Panc1 (cell line): ENCODE data around the gene RPS6KL1. TPM values are rescaled to one million over a fixed set of nuclear protein-coding genes. Genes with fewer than 3 reads are reported as not detected.

ENCODE experiments used
- ATAC-seq: fragments of 200-7000 bp; cut with Tn5 transposase; 2 replicates; pipeline ENCODE4 v1.9.1; 2020; ENCODE audit warnings: mild to moderate bottlenecking, moderate library complexity
- BruUV-seq: library from RNA; stranded (reverse); fragments of 400-500 nt; replicated peaks from 2 replicates; lab custom pipeline; 2021; lab: Mats Ljungman, UMichigan
- CTCF ChIA-PET: fragments of 300-600 bp; sonication (Branson Sonifier 250); formaldehyde crosslinking; loops from one replicate; lab custom pipeline; 2022; ENCODE audit warnings: antibody characterized with exemption; lab: Charles Lee
- POLR2A ChIA-PET: fragments of 300-600 bp; sonication (Branson Sonifier 250); formaldehyde crosslinking; loops from one replicate; lab custom pipeline; 2022; ENCODE audit warnings: antibody characterized with exemption; lab: Charles Lee
- DNase-seq: peaks from one replicate; pipeline ENCODE4 v3.0.0-alpha.2; 2010; ENCODE audit warnings: low read depth, low spot score
- H3K27ac ChIP-seq: 2 replicates; pipeline ENCODE4 v1.5.1; 2011; ENCODE audit warnings: mild to moderate bottlenecking, low read length, inconsistent platforms
- H3K27me3 ChIP-seq: fragments of 200-500 bp; sonication (Bioruptor generic); 2 replicates; pipeline ENCODE4 v1.6.0; 2014; ENCODE audit warnings: low read length, inconsistent platforms; ENCODE audit not compliant: control insufficient read depth, insufficient read depth
- H3K36me3 ChIP-seq: fragments of 200-500 bp; sonication (Bioruptor generic); 2 replicates; pipeline ENCODE4 v1.5.1; 2014; ENCODE audit warnings: inconsistent platforms, mild to moderate bottlenecking, low read length, moderate library complexity; ENCODE audit not compliant: control insufficient read depth, insufficient read depth
- H3K4me1 ChIP-seq: 2 replicates; pipeline ENCODE4 v1.5.1; 2011; ENCODE audit warnings: inconsistent platforms, mild to moderate bottlenecking, low read length, moderate library complexity; ENCODE audit not compliant: control insufficient read depth, insufficient read depth
- H3K4me3 ChIP-seq, 2 experiments: 2 replicates each; pipeline ENCODE4 v1.5.1; 2011 to 2012; ENCODE audit warnings: low read depth in 2 of 2, low read length in 2 of 2, mild to moderate bottlenecking in 2 of 2, inconsistent platforms in 1 of 2, moderate library complexity in 1 of 2
- H3K9me3 ChIP-seq: fragments of 200-500 bp; sonication (Bioruptor generic); 2 replicates; pipeline ENCODE4 v1.5.1; 2014; ENCODE audit warnings: low read depth, mild to moderate bottlenecking, inconsistent platforms, low read length, moderate library complexity; ENCODE audit not compliant: control insufficient read depth, insufficient read depth
- POLR2AphosphoS5 ChIP-seq: IDR thresholded peaks from 2 replicates; pipeline ENCODE4 v1.6.1; 2012; ENCODE audit warnings: mild to moderate bottlenecking, low read depth, low read length, moderate library complexity
- SIN3A ChIP-seq: IDR thresholded peaks from 2 replicates; pipeline ENCODE4 v1.6.1; 2012; ENCODE audit warnings: low read depth, mild to moderate bottlenecking, low read length, moderate library complexity, borderline replicate concordance; ENCODE audit not compliant: insufficient read depth
- TCF7L2 ChIP-seq: IDR thresholded peaks from 2 replicates; pipeline ENCODE4 v1.6.1; 2011; ENCODE audit warnings: mild to moderate bottlenecking, low read depth, low read length, inconsistent platforms
- in situ Hi-C: cut with HindIII; loops from 2 replicates; pipeline ENCODE4 v1.10.0; 2016; ENCODE audit warnings: low sequenced_read_pairs, low pct_unique_long_range_greater_than_20kb
- intact Hi-C: fragments of 100-400 bp; cut with micrococcal nuclease; formaldehyde crosslinking; loops from one replicate; pipeline ENCODE4 v1.10.0; 2022; ENCODE audit not compliant: unreplicated experiment
- total RNA-seq: library from RNA; stranded (reverse); gene quantifications from one replicate; pipeline ENCODE4 v1.2.1, GENCODE V29; 2021; ENCODE audit not compliant: unreplicated experiment
- TF ChIP-seq, protein P1 (sequence below), 2 experiments: IDR thresholded peaks; 2 replicates each; pipeline ENCODE4 v1.6.1; 2011 to 2012; ENCODE audit warnings: low read depth in 2 of 2, control low read depth in 1 of 2, low read length in 1 of 2, mild to moderate bottlenecking in 1 of 2, moderate library complexity in 1 of 2; ENCODE audit not compliant: insufficient read depth in 1 of 2
- TF ChIP-seq, protein P2 (sequence below): fragments of 450-650 bp; IDR thresholded peaks from 2 replicates; pipeline ENCODE4 v1.5.1; 2017; ENCODE audit warnings: mild to moderate bottlenecking

RPS6KL1 gene
- total RNA-seq, 1 experiment from 2014 or later = 14.9 TPM

DNA sequence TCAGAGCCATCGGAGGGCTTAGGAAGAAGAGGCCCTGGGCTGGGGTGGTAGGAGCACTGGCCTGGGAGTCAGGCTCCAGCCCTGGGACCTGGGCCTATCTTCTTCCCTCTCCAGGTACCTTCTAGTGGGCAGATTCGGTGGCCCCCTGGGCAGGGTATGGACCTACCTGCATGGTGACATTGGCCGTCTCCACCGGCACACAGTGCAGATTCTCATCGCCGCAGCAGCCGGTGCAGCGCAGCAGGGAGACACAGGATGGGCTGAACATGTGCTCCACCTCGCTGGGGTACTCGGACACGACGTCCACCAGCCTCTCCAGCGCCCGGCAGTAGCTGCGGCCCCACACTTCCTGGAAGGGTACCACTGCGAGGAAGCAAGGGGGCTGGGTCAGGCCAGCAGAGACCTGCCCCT lies 26.1 kb upstream of the RPS6KL1 start:
- ChIA-PET POLR2A (no interaction called here), CTCF (no interaction called here)
- Histone ChIP-seq H3K27me3 (no peaks in the 10 kb centered on the region), H3K4me3 (no peak overlapping the region), H3K36me3 (no peaks in the 10 kb centered on the region), H3K9me3 (no peaks in the 10 kb centered on the region), H3K4me1 (peaks cover 8% of the 10 kb centered on the region; the same call in 1 of the 2 replicates), H3K27ac (no peak overlapping the region)
- in situ Hi-C loops (no loop called here), intact Hi-C loops (loop anchor here (10.0 kb wide), 2 partner anchors 56 to 136 kb away; partner anchors contain the start of gene EIF2B2)
- TF ChIP-seq POLR2AphosphoS5 (no peak), SIN3A (no peak), TCF7L2 (no peak)
- TF ChIP-seq, protein P1, sequence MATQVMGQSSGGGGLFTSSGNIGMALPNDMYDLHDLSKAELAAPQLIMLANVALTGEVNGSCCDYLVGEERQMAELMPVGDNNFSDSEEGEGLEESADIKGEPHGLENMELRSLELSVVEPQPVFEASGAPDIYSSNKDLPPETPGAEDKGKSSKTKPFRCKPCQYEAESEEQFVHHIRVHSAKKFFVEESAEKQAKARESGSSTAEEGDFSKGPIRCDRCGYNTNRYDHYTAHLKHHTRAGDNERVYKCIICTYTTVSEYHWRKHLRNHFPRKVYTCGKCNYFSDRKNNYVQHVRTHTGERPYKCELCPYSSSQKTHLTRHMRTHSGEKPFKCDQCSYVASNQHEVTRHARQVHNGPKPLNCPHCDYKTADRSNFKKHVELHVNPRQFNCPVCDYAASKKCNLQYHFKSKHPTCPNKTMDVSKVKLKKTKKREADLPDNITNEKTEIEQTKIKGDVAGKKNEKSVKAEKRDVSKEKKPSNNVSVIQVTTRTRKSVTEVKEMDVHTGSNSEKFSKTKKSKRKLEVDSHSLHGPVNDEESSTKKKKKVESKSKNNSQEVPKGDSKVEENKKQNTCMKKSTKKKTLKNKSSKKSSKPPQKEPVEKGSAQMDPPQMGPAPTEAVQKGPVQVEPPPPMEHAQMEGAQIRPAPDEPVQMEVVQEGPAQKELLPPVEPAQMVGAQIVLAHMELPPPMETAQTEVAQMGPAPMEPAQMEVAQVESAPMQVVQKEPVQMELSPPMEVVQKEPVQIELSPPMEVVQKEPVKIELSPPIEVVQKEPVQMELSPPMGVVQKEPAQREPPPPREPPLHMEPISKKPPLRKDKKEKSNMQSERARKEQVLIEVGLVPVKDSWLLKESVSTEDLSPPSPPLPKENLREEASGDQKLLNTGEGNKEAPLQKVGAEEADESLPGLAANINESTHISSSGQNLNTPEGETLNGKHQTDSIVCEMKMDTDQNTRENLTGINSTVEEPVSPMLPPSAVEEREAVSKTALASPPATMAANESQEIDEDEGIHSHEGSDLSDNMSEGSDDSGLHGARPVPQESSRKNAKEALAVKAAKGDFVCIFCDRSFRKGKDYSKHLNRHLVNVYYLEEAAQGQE (IDR thresholded peaks at IDR 0.05; ENCODE audit: insufficient read depth in 1 of 2, low read depth in 2 of 2, low read length in 1 of 2) = no peak
- TF ChIP-seq, protein P2, sequence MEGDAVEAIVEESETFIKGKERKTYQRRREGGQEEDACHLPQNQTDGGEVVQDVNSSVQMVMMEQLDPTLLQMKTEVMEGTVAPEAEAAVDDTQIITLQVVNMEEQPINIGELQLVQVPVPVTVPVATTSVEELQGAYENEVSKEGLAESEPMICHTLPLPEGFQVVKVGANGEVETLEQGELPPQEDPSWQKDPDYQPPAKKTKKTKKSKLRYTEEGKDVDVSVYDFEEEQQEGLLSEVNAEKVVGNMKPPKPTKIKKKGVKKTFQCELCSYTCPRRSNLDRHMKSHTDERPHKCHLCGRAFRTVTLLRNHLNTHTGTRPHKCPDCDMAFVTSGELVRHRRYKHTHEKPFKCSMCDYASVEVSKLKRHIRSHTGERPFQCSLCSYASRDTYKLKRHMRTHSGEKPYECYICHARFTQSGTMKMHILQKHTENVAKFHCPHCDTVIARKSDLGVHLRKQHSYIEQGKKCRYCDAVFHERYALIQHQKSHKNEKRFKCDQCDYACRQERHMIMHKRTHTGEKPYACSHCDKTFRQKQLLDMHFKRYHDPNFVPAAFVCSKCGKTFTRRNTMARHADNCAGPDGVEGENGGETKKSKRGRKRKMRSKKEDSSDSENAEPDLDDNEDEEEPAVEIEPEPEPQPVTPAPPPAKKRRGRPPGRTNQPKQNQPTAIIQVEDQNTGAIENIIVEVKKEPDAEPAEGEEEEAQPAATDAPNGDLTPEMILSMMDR = no peak
- BruUV-seq = no TSS peak
- ATAC-seq (no peak), DNase-seq (no peak)

DNA sequence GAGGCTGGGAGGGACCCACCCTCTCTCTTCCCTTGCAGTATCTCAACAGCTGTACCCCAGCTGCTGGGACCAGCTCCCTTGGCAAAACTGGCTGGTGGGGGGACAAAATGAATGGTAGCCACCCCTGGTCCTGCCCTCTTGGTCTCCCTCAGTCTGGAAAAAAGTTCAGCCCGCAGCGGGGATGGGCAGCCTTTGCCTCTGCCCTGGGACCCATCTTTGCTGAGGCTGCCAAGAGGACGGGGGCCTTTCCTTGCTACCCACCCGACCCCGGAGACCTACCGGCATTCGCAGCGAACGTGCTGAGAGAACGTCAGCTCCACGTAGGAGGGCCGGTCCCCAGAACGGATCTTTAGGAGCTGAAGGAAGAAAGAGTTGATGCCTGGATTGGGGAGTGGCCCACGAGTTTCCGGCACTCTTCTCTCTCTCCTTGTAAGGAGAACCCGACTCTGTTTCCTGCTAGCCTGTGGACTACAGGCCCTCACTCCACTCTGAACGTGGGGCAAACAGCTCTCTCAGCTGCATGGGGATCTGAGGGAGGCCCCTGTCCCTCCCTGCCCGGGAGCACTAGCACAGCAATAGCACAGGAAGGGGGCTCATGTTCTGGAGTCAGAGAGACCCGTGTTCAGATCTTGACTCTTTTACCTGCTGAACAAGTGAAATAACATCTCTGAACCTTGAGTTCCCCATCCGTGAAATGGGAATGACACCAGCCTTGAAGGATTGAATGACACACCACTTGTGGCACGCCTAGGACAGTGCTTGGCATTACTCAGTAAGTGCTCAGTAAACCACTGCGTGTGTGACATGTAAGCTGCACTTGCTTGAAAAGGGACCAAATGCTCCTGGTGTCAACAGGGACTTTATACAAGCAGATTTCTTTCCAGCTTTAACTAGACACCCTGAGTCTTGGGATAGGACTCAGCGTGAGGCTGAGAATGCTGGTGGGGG lies 25.4 kb upstream of the RPS6KL1 start:
- POLR2A ChIA-PET = no interaction called here
- CTCF ChIA-PET = interaction anchor here (0.7 kb wide), 1 partner anchor 284 kb away, joined by 3 read pairs; no protein-coding TSS in a partner anchor
- no TSS peak for BruUV-seq
- H3K36me3 ChIP-seq = no peaks in the 10 kb centered on the region; the same call in 1 of the 2 replicates
- TF ChIP-seq, protein P2 = no peak
- TF ChIP-seq SIN3A (no peak), TCF7L2 (no peak)
- no peak overlapping the region for H3K27ac ChIP-seq
- in situ Hi-C loops (no loop called here), intact Hi-C loops (loop anchor here (10.0 kb wide), 2 partner anchors 56 to 136 kb away; partner anchors contain the start of gene EIF2B2)
- peaks cover 8% of the 10 kb centered on the region; the same call in 1 of the 2 replicates for H3K4me1 ChIP-seq
- H3K27me3 ChIP-seq = no peaks in the 10 kb centered on the region
- H3K4me3 ChIP-seq = no peak overlapping the region
- no peaks in the 10 kb centered on the region for H3K9me3 ChIP-seq
- no peak for ATAC-seq
- DNase-seq = no peak
